SW480 (cell line): ENCODE results near the gene C10orf105.

ENCODE experiments used
- DNase-seq: peaks from one replicate; pipeline ENCODE4 v3.0.0-alpha.2; 2016; ENCODE audit warnings: low spot score

C10orf105 gene

DNA sequence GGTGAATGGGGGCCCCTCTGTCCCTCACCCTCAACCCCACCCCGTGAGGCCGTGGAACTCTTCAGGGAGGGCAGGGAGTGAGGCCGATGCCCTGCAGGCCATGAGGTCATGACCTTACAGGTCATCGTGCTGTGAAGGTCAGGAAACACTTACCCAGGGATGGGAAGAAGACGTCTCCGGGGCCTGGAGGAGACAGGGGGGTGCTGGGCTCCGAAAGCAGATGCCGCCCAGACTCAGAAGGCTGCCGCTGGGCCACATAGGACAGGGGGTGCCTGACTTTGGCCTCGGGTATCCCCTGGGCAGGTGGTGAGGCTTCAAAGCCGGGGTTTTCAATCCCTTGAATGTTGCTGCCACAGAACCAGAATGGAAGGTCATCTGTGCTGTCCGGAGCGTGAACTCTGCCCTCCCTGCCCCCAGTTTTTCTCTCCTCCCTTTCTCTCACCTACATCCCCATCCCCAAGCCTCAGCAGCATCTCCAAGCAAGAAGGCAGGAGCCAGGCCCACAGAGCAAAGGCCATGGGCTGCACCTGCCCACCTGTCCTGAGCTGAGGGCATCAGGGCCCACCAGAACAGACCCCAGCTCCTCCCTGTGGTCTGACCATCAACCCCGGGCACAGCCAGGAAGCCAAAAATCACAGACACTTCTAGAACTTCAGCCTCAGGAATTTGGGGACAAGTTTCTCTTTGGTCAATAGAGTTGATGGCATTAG is 32.1 kb upstream of the C10orf105 start:
- DNase-seq = no peak

DNA sequence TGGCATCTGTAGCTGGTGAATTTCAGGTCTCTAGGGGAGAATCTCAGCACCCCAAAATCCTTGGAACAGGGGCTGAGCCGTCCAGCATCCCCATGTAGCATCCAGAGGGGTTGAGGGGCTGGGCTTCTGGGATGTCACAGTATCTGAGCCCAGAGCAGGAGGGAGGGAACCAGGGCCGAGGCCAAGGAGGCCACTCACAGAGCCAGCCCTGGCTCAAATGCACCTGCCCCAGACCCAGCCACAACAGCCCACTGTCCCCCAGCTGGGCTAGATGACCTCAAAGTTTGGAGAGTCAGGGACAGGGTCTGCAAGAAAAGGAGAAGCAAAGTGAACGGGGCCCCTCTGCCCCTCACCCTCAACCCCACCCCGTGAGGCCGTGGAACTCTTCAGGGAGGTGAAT is 31.4 kb upstream of the C10orf105 start:
- DNase-seq = no peak

DNA sequence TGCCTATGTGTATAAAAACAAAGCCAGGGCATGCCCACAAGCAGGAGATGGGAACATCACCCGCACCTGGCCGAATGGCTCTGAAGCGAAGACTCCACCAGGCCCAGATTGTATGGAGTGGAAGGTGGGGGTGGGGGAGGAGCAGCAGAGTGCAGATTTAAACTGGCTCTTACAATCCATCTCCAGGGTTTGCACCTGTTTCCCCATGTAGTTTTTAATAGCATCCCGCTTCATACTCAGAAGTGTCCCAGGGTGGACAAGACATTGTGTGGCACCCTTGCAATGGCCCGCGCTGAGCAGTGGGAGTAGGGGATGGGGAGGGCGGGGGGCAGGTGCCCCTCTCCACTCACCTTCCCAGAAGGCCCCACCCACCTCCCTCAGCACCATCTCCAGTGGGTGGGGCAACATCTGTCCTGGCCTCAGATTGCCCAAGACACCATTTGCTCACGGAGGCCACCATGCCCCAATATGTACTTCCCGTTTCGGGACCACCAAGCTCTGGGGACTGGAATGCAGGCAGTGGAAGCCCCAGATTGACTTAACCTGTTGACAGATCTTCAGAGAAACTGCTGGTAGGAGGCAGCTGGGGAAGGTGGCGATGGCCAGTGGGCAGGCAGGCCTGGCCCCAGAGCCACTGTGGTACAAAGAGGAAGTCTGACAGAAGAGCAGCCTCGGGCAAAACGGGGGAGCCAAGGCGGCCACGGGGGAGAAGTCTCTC is 30.7 kb upstream of the C10orf105 start:
- no peak for DNase-seq

DNA sequence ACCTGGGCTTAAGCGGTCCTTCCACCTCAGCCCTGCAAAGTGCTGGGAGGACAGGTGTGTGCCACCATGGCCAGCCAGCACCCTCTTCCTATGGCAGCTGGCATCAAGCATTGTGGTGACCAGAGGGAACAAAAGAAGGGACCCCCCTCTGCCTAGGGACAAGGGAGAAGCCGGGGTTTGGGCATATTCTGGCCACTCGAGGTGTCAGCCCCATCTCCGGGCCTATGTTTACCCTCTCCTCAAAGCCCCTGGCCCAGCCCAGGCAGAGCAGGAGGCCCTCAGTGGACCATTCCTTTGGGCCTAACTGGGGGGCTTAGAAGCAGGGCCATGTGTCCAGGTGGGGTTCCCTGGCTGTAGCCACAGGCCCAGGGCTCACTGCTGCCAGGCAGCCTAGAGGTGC is 29.8 kb upstream of the C10orf105 start:
- DNase-seq = no peak

DNA sequence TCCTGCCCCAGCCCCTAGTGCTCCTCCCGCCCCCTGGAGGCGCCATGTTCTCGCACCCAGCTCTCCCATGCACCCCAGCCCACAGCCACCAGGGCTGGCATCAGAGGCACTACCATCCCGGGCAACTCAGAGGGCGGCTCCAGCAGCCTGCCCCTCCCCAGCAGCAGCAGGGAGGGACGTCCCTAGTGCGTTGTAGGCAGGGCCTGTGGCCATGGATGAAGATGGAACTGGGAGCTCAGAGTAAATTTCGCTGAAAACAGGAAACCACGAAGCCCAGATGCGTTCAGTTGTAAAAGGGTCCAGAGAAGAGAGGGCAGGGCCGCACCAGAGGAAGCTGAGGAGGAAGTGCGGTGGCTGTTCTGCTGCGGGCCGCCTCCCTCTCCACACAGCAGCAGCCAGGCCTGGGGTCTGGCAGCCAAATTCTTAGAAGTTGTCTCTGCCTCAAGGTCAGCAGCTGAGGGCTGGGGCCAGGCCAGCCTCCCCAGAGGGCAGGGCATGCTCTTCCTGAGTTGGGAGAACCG is 29.2 kb upstream of the C10orf105 start:
- DNase-seq = no peak

DNA sequence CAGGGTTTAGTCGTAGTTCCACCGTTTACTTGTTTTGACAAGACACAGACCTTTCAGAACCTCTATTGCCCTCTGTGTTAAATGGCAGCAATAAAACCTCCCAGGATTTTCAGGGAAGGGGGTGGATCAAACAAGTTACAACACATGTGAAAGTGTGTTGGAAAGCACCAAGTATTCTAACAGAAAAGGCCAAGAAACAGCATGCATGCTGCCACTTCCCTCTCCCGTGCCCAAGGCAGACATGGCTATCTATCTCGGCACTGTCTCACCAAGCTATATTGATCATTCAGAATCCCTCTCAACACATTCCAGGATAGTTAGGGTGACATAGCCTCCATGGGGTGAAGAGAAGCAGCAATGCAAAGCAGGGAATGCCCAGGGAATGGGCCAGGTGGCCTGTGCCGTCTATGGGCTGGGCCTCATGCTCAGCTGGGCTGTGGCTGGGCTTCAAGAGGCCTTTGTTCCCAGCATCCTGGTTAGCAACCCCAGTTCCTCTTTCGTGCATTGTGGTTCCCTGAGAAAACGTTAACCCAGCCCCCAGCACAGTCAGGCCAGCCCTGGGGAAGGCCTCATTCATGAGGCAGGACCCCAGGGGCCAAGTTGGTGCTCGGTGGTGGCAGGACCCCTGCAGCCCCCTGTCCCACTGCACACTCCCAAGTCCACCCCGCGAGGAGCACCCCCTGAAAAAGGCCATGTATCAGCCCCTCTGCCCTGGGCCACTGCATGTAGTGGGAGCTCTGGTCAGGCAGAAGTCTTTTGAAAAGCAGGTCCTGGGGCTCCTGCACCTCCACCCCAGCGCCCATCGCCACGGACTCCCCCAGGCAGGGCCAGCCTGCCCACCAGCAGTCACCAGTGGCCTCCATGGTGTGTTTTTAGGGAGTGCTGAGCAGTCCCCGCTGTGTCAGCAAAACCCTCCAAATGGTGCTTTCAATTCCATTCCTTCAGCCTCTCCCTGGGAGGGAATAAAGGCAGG is 28.3 kb upstream of the C10orf105 start:
- no peak for DNase-seq

DNA sequence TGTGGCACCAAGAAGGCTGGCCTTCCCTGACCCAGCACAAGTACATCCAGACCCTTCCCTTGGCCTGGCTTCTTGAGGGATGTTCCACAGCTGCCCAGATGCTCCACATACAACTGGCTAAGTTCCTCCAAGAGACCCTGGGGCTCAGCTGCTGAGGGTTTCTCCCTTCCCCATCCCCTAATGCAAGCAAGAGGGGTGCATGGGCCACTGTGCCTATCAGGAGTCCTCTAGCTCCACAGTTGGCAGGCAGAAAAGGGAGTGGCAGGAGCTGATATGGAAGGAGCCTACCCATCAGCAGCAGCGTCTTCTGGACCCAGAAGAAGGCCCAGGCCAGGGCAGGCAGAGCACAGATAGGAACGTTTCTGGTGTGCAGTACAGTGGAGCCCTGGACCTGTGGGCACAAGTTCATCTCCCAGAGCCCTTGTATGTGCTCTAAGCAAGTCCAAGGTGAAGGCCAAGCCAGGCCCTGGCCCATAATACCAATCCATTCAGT is 27.5 kb upstream of the C10orf105 start:
- no peak for DNase-seq

DNA sequence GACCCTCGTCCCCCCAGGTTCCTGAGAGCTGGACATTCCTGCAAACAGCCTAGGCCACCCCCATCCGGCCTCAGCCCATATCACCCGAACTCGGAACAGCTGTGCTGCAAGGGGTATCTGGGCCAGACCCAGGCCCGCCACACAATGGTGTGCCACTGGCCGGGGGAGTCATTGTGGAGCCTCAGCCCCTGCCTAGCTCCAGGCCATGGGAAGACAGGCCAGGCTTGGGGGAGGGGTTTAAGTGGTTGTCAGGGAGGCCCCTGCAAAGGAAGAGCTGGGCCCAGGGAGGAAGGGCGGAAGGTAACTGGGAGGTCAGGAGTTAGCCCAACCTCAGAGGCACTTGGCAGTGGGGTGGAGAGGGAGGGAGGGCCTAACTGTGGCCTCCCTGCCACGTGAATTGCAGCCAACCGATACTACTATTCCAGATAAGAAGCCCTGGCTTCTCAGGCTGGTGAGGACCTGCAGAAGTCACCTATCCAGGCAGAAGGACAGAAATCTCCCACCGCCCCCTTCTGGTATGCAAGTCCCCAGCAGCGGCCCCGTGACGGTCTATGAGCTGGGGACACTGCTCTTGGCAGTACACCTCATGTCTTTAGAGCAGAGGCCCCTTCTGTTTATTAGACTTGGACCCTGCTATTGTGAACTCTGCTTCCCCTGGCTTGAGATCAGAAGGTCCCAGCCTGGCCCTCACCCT is 26.9 kb upstream of the C10orf105 start:
- no peak for DNase-seq

DNA sequence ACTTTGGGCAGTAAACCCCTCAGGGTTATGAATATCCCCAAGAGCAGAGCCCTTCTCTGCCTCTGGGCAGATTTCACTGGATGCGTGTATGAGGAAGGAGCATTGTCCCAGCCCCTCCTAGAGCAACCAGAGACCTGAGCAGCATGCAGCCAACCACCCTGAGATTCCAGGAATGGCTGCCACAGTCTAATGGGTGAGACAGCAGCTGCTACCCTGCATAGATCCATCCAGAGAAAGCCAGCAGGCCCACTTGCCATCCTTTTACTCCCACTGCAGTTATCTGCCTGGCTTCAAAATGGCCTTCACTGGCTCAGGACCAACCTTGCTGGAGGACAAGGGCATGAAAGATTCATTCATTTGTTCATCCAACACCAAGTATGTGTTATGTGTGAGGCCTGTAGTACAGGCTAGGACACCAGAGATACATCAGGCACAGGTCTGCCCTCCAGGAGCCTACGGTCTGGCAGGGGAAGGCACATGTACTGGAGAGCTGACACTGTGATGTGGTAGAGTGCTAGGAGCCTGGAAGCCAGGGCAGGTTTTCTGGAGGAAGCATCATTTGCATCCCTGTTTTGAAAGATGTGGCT is 26.2 kb upstream of the C10orf105 start:
- DNase-seq = no peak

DNA sequence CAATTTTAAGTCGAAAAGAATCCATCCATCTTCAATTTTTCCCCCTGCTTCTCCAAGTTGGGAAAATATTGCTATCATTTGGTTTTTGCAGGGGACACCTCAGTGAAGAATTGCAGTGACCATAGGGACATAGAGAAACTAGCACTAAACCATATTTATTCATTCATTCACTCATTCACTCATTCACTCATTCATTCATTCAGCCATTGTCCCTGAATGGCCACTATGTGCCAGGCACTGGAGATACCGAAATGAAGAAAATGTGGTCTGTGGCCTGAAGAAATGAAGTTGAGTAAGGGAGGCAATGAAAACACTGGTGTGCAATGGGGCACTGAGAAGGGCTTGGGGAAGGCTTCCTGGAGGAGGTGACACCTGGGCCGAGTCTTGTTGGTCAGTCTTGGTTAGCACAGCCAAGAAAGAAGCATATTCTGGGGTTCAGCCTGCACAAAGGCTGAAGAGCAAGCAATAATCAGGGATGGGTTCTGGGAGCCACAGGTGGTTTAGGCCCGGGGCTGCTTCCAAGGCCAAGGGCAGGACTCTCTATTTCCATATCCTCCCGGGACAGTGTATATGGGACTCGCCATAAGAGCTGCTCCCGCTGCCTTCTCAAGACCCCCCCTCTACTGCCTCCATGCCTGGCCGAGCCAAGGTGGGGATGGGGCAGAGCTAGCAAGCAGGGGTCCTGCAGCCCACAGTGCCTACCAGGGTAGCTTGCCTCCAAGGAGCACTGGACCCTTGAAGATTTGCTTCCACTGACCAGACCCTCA is 25.5 kb upstream of the C10orf105 start:
- DNase-seq = no peak

DNA sequence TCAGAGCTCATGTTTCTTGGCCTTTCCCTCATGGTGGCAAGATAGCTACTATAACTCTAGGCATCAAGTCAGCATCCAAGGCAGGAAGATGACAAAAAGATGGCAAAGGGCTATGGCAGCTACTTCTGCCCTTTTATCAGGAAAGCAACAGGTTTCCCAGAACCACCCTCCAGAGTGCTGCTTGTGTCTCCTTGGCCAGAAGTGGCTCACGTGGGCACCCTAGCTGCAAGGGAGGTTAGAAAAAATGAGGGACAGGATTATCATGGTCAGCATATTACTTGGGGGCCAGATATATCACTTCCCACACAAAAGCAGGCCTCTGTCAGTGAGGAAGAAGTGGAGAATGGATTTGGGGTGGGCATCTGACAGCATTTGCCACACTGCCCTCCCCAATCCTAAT is 24.3 kb upstream of the C10orf105 start:
- DNase-seq = no peak

DNA sequence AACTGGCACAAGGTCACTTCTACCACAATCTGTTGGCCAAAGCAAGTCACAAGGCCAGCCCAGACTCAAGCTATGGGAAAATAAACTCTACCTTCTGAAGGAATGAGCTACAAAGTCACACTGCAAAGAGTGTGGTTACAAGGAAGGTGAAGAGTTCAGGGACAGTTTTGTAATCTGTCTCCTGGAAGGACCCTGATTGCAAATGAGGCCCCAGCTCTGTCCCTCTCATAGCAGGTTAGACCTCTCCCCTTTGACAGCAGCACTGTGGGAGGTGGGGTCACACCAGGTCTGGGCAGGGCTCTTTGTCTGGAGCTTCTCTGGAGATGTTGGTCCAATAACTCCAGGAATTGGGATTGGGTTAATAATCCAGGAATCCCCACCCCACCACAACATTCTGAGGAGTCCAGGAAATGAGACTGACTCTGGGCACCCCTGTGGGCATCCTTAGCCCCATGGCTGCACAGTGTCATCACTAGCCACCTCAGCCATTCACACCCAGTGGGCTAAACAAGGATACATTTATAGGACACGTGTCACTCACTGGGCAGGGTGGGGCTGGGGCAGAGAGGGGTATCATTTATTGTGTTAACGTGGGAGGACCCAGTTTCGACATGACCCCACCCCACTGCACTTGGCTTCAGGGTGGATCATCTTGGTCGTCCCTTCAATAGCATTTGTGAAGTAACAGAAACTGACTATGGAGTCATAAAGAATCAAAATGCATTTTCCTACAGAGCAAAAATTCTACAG is 23.7 kb upstream of the C10orf105 start:
- no peak for DNase-seq

DNA sequence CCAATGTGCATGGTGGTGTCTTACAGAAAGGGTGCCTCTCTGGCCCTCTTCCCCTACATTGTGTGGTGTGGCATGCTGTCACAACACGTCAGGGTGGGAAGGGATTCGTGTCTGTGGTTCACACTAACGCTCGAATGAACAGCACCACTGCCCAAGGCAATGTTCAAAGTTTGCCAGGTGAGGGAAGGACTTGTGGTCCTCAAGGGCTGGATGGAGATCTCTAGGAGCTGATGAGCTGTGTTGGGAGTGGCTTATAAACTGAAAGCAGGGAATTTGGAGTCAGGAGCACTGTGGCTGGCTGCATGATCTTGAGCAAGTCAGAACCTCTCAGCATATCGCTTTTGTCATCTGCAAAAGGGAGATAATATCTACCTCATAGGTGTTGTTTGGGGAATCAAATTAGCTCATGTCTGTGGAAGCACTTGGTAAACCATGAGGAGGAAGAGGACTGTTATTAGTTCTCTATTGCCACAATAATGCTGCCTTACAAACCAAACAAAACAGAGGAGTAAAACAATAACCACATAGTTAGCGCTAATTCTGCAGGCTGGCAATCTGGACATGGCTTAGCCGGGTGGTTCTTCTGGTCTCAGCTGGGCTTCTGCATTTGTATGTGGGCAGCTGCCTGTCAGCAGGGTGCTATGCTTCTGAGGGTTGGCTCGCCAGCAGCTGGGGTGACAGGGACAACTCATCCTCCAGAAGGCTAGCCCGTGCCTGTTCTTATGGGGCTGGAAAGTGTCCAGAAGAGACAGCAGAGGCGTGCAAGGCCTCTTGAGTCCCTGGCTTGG is 22.9 kb upstream of the C10orf105 start:
- DNase-seq = no peak

DNA sequence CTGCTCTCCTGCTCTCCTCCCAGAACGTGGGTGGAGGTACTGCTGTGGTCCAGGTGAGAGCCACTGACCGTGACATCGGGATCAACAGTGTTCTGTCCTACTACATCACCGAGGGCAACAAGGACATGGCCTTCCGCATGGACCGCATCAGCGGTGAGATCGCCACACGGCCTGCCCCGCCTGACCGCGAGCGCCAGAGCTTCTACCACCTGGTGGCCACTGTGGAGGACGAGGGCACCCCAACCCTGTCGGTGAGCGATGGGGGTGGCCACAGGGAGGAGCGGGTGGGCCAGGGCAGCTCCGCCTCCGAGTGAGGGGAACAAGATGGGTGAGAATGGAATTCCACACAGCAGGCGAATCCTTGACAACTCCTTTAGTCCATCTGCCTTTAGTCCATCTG is 22.1 kb upstream of the C10orf105 start:
- DNase-seq = no peak

DNA sequence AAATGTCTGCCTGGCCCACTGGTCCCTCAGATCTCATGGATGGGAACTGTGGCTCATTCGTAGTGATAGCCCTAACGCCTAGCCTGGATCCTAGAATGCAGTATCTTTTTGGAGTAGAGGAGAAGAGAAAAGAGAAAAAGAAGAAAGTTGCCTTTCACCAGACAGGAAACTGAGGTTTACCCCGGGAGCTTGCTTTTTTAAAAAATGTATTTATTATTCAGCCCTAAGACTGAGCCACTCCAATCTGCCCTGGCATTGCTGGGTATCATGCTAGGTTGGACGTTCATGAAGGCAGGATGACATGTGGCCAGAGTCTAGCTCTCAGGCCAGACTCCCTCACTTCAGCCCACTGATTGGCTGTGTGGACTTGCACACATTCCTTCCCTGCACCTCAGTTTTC is 21.5 kb upstream of the C10orf105 start:
- DNase-seq = no peak

DNA sequence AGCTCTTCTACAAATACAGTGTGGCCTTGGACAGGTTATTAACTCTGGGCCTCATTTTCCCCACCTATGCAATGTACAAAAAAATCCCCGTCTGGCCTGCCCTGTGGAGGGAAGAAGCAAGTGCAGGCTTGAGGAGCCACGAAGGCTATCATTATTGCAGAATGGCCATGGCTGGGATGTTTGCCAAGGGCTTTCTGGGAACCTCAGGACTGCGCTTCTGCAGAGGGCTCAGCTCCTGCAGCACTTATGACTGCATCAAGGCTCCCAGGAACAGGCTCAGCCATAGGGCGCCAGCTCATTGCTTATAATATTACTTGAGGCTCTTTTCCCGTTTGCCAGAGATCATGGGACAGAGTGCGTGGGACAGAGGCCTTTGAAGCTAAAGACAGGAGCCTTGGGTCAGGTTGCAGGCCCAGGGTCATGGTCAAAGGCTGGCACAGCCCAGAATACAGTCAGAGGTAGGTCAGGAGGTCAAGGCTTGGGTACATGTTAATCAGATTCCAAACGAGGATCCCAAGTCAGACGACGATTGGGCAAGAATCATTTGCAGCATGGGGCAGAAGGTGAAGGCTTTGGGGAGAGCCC is 20.6 kb upstream of the C10orf105 start:
- no peak for DNase-seq

DNA sequence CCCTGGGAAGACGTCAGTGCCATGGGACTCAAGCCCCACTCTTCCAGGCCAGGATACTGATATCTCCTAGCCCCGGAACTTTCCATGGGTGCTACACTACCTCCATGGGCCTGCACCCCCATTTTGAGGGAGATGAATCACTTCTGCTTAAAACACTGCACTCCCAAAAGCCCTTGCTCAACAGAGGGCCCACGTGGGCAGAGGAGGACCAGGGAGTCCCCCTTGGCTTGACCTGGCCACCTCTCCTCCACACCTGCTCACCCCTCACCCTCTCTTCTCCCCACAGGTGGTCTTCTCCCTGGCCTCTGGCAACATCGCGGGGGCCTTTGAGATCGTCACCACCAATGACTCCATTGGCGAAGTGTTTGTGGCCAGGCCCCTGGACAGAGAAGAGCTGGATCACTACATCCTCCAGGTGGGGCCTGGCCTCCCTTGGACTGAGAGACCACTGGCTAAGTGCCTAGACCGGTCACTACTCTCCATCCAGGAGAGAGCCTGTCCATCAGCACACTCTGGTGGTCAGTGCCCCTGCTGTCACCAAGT is 19.9 kb upstream of the C10orf105 start:
- DNase-seq = no peak

DNA sequence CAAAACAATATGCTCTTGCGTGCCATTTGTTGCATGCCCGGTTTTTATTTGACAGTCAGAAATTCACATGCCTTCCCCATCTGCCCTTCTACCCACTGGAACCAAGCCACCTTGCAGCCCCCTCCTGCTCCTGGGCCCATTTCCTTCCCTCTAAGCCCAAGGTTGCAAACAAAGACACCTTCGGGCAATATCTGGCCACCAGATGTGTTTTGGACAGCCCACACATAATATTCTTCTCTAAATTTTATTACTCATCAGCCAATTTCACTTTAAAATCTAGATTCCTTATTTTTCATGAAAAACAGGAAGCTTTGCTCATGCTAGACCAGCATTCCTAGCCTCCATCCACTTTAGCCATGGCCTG is 18.2 kb upstream of the C10orf105 start:
- DNase-seq = no peak
